SK-N-SH (cell line): ENCODE results near the gene ANKRD36.
"Not testable (repeated sequence)": the region's sequence is repeated elsewhere in the genome, so short reads cannot be mapped to it uniquely, and the experiment has no call there.

ENCODE experiments used
- EP300 ChIP-seq, 2 experiments: IDR thresholded peaks; 2 replicates each; pipeline versions ENCODE4 v1.4.0 to v1.6.1; 2012; ENCODE audit warnings: borderline replicate concordance in 1 of 2, low read depth in 1 of 2, low read length in 1 of 2
- EZH2phosphoT487 ChIP-seq: fragments of 200-600 bp; sonication (generic); IDR thresholded peaks from 2 replicates; pipeline ENCODE4 v1.6.1; 2017; ENCODE audit warnings: low read depth, mixed run types, mild to moderate bottlenecking, antibody characterized with exemption, moderate library complexity, borderline replicate concordance
- RXRA ChIP-seq: IDR thresholded peaks from 2 replicates; pipeline ENCODE4 v1.4.0; 2012; ENCODE audit warnings: low read depth, mild to moderate bottlenecking, borderline replicate concordance
- YY1 ChIP-seq: IDR thresholded peaks from 2 replicates; pipeline ENCODE4 v1.4.0; 2012; ENCODE audit warnings: low read depth, mild to moderate bottlenecking

DNA sequence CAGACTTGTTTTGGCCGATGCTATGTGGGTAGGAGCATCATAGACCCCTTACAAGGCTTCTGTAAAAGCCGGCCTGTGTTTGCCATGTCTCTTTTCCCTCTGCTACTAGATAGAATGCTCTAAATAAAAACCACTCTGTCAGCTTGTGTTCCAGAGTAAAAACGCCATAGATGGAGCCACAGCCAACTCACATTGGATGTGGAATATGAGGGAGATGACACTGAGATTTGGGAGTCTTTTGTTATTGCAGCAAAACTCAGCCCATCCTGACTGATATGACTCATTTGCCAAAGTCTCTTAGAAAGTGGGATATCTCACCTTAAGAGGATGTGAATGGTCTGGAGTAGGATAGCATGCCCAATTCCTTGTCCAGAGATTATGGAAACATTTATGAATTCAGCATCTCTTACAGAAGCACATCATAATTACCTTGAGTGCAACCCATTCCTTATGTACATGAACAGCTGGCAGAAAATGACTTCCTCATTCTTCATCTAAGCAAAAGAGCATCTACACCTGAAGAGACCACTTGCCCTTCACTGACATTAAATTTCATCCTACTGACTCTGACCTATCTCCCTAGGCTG, 14.1 kb upstream of the ANKRD36 start:
- TF ChIP-seq RXRA; YY1; EP300 (IDR thresholded peaks at IDR 0.05; ENCODE audit: borderline replicate concordance in 1 of 2, low read depth in 1 of 2, low read length in 1 of 2); EZH2phosphoT487: not testable (repeated sequence)
